DOHH2 (cell line): ENCODE data around the gene OSCAR.

ENCODE experiments used
- H3F3A ChIP-seq: fragments of 200-600 bp; sonication (generic), shearing (Covaris generic); 2 replicates; pipeline ENCODE4 v1.6.0; 2016; ENCODE audit warnings: antibody characterized with exemption, mild to moderate bottlenecking; ENCODE audit not compliant: control insufficient read depth, insufficient read depth
- H3K27ac ChIP-seq: fragments of 200-600 bp; sonication (generic); 2 replicates; pipeline ENCODE4 v1.5.1; 2014; ENCODE audit warnings: low read depth, mild to moderate bottlenecking, low read length, moderate library complexity
- H3K27me3 ChIP-seq: fragments of 200-600 bp; sonication (generic); 2 replicates; pipeline ENCODE4 v1.6.1; 2014; ENCODE audit warnings: mild to moderate bottlenecking, low read length, mixed read lengths; ENCODE audit not compliant: control insufficient read depth
- H3K36me3 ChIP-seq: fragments of 200-600 bp; sonication (generic); 2 replicates; pipeline ENCODE4 v1.6.1; 2014; ENCODE audit warnings: mild to moderate bottlenecking, low read length, moderate library complexity, mixed read lengths; ENCODE audit not compliant: control insufficient read depth
- H3K4me1 ChIP-seq: fragments of 200-600 bp; sonication (generic); 2 replicates; pipeline ENCODE4 v1.6.1; 2014; ENCODE audit warnings: mild to moderate bottlenecking, low read length, mixed read lengths; ENCODE audit not compliant: control insufficient read depth
- H3K4me2 ChIP-seq: fragments of 200-600 bp; sonication (generic); 2 replicates; pipeline ENCODE4 v1.6.0; 2014; ENCODE audit warnings: mild to moderate bottlenecking, low read length, moderate library complexity
- H3K4me3 ChIP-seq: fragments of 200-600 bp; sonication (generic); 2 replicates; pipeline ENCODE4 v1.5.1; 2014; ENCODE audit warnings: mild to moderate bottlenecking, low read length, mixed read lengths
- H3K79me2 ChIP-seq: fragments of 200-600 bp; sonication (generic); 2 replicates; pipeline ENCODE4 v1.6.1; 2014; ENCODE audit warnings: mild to moderate bottlenecking, low read length, mixed read lengths; ENCODE audit not compliant: control insufficient read depth
- H3K9me2 ChIP-seq: fragments of 200-600 bp; sonication (generic); replicated peaks from 2 replicates; pipeline ENCODE4 v1.6.1; 2014; ENCODE audit warnings: mild to moderate bottlenecking, low read length, mixed read lengths; ENCODE audit not compliant: control insufficient read depth
- H3K9me3 ChIP-seq: fragments of 200-600 bp; sonication (generic); 2 replicates; pipeline ENCODE4 v1.6.1; 2014; ENCODE audit warnings: antibody characterized with exemption, low read length, mixed read lengths; ENCODE audit not compliant: control insufficient read depth, insufficient read depth
- H4K20me1 ChIP-seq: fragments of 200-600 bp; sonication (generic); 2 replicates; pipeline ENCODE4 v1.6.0; 2014; ENCODE audit warnings: low read depth, mild to moderate bottlenecking, antibody characterized with exemption, low read length, moderate library complexity; ENCODE audit not compliant: control insufficient read depth, insufficient read depth
- CTCF ChIP-seq: fragments of 200-600 bp; sonication (generic); IDR thresholded peaks from one replicate; pipeline ENCODE4 v1.5.1; 2014; ENCODE audit warnings: antibody characterized with exemption, mild to moderate bottlenecking, low read depth, low read length; ENCODE audit not compliant: poor library complexity, severe bottlenecking
- EZH2phosphoT487 ChIP-seq: fragments of 200-600 bp; sonication (generic); IDR thresholded peaks from 2 replicates; pipeline ENCODE4 v1.6.1; 2017; ENCODE audit warnings: borderline replicate concordance, mild to moderate bottlenecking, antibody characterized with exemption, low read length, moderate library complexity, mixed read lengths

Gene OSCAR

GRCh38 chr19:54108496-54108895 lies 7.9 kb upstream of the OSCAR start:
- H3F3A ChIP-seq = no peaks in the 10 kb centered on the region

GRCh38 chr19:54107876-54108490 lies 7.4 kb upstream of the OSCAR start:
- Histone ChIP-seq H3K4me1 (peaks cover 9% of the 10 kb centered on the region; the same call in 1 of the 2 replicates), H3K79me2 (peaks cover 32% of the 10 kb centered on the region), H3K4me2 (no peak overlapping the region), H3K27me3 (no peaks in the 10 kb centered on the region), H3K9me3 (no peaks in the 10 kb centered on the region), H3K9me2 (no peaks in the 10 kb centered on the region), H4K20me1 (no peaks in the 10 kb centered on the region), H3K27ac (no peak overlapping the region), H3F3A (no peaks in the 10 kb centered on the region), H3K4me3 (no peak overlapping the region), H3K36me3 (peaks cover 57% of the 10 kb centered on the region)
- TF ChIP-seq CTCF = no peak
- no peak for TF ChIP-seq EZH2phosphoT487

More at GRCh38 chr19:54108496-54108895, 7.9 kb upstream of the OSCAR start:
- H3K9me2 ChIP-seq = no peaks in the 10 kb centered on the region
- no peaks in the 10 kb centered on the region for H3K9me3 ChIP-seq
- H3K4me2 ChIP-seq = no peak overlapping the region
- H3K4me3 ChIP-seq = no peak overlapping the region
- H3K4me1 ChIP-seq = peaks cover 9% of the 10 kb centered on the region; the same call in 1 of the 2 replicates
- TF ChIP-seq CTCF = no peak
- TF ChIP-seq EZH2phosphoT487 = no peak
- H3K27ac ChIP-seq = no peak overlapping the region
- H3K36me3 ChIP-seq = peaks cover 61% of the 10 kb centered on the region
- peaks cover 32% of the 10 kb centered on the region for H3K79me2 ChIP-seq
- no peaks in the 10 kb centered on the region for H3K27me3 ChIP-seq
- H4K20me1 ChIP-seq = no peaks in the 10 kb centered on the region

DNA sequence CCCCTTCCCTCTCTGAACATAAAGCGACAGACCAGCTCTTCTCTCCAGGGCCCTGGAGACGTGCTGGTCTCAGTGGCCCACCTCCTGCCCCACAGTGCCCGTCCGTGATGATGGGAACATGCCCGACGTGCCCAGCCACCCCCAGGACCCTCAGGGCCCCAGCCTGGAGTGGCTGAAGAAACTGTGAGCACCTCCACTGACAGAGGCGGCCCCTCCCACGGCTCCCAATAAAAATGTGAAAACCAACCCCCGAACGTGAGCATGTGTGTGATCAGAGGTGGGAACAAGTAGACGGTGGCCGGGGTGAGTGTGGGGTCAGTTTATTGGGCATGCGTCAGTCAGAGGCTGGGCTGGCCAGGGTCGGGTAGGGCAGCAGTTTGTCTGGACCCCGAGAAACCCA lies 6.1 kb upstream of the OSCAR start:
- H3K27me3 ChIP-seq = no peaks in the 10 kb centered on the region
- H3K9me3 ChIP-seq = no peaks in the 10 kb centered on the region
- TF ChIP-seq CTCF (no peak), EZH2phosphoT487 (no peak)
- no peak overlapping the region for H3K4me3 ChIP-seq
- peaks cover 59% of the 10 kb centered on the region for H3K36me3 ChIP-seq
- peaks cover 17% of the 10 kb centered on the region for H3K4me1 ChIP-seq
- H4K20me1 ChIP-seq = no peaks in the 10 kb centered on the region
- peaks cover 35% of the 10 kb centered on the region for H3K79me2 ChIP-seq
- no peaks in the 10 kb centered on the region for H3K9me2 ChIP-seq
- no peak overlapping the region for H3K4me2 ChIP-seq
- H3K27ac ChIP-seq = no peak overlapping the region
- no peaks in the 10 kb centered on the region for H3F3A ChIP-seq
